GM21619 (cell line): ENCODE data around the gene DNAJC11.
"Not testable (repeated sequence)": the region's sequence is repeated elsewhere in the genome, so short reads cannot be mapped to it uniquely, and the experiment has no call there.

Source experiments
- ATAC-seq: cut with Tn5 transposase; IDR thresholded peaks from one replicate; pipeline ENCODE4 v1.9.1; 2021; ENCODE audit not compliant: unreplicated experiment

Gene DNAJC11

GRCh38 chr1:6601049-6601922 lies 100.3 kb downstream of the DNAJC11 start:
- ATAC-seq = peak; percentile 35

DNA sequence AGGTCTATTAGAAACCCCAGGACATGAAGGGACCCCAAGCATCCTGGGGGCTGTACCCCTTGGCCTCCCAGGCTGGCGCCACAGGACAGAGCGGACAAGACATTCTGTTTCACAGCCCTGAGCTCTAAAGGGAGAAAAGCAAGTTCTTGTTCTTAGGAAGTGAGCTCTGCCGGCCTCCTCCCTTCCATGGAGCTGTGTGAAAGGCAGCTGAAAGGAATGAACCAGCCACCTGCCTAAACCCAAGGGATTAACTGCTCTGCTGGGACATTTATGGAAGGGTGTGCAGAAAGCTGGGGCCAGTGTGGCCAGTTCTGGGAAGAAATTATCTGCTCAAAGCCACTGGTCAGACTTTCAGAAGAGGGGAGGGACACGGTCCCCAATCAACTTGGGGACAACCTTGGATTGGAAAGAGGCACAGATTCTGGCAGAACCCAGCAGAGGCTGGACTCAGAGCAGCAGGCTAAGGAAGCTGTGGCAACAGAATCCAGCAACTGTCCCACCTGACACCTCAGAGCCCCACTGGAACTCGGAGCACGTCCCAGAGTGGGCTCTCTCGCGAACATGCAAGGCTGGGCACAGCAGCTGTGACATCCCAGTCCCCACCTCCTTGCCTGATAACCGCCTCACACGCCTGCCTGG lies 101.1 kb downstream of the DNAJC11 start:
- ATAC-seq = peak; percentile 4

DNA sequence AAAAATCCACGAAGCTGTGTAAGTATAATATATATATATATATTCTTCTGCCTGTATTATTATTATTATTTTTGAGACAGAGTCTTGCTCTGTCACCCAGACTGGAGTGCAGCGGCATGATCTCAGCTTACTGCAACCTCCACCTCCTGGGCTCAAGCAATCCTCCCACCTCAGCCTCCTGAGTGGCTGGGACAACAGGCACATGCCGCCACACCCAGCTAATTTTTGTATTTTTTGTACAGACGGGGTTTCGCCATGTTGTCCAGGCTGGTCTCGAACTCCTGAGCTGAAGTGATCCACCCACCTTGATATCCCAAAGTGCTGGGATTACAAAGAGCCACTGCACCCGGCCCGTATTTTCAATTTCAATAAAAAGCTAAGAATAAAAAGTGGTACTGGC lies 101.6 kb downstream of the DNAJC11 start:
- not testable (repeated sequence) for ATAC-seq

DNA sequence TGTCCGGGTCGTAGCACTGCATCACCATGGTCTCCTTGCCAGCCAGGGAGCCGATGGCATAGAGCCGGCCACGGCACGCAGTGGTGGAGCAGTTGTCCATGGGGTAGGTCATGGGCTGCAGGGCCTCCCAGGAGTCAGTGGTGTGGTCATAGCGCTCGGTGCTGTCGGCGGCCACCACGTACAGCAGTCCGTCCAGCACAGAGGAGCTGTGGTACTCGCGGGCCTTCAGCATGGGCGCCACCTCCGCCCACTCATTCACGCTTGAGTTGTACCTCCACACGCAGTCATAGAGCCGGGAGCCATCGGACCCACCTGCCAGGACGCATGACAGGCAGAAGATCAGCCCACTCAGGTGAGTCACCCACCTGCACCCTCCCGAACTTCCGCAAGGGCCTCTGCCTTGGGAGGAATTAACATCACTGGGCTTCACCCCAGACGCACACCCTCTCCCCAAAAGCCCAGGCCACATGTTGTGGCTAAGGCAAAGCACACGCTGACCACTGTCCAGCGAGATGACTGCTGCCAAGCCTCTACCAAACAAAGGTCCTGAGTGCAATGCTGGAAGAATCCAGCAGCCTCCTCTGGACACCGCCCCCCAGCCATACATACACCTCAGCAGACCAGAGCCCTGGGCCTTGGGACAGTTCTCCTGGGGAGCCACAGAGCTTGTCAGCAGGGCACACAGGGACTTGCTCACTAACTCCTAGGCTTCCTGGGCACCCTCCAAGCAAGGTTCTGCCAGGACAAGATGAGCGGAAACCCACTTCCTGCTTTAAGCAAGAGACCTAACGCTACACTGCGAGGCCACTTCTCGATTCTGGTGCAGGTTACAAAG lies 102.3 kb downstream of the DNAJC11 start:
- no peak for ATAC-seq

GRCh38 chr1:6597777-6598131 lies 103.9 kb downstream of the DNAJC11 start:
- ATAC-seq = no peak

GRCh38 chr1:6596886-6597776 lies 104.5 kb downstream of the DNAJC11 start:
- no peak for ATAC-seq

DNA sequence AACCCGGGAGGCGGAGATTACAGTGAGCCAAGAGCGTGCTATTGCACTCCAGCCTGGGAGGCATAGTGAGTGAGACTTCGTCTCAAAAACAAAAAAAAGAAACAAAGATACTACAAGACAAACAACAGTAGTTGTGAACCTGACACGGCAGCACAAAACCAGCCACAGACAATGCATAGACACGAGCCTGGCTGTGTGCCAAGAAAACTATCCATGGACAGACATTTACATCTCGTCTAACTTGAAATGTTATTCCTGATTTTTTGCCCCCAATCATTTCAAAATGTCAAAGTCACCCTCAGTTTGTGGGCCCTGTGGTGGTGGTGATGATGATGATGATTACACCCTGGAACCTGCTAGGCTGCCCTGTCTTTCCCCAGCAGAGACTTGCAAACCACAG lies 105.3 kb downstream of the DNAJC11 start:
- no peak for ATAC-seq

- no peak for ATAC-seq
Measured at GRCh38 chr1:6594977-6595740, 106.5 kb downstream of the DNAJC11 start.

DNA sequence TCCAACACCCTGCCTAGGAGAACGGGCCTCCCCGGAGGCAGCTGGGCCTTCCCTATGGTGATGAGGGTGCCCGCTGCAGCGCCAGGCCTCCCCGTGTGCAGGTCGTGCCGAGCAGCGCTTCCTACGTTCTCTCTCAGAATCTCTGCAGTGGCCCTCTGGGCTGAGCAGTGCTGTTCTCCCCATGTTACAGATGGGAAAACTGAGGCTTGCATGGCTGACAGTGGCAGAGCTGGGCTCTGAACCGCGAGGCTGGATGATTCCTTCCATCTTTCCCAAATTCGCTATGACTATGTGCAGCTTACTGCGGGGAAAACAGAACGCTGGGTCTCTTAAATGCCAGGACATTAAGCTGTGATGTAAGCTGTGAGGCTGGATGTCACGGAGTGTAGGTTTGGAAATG lies 107.8 kb downstream of the DNAJC11 start:
- ATAC-seq = no peak

- ATAC-seq = no peak
Measured at GRCh38 chr1:6592865-6593593, 108.6 kb downstream of the DNAJC11 start.

DNA sequence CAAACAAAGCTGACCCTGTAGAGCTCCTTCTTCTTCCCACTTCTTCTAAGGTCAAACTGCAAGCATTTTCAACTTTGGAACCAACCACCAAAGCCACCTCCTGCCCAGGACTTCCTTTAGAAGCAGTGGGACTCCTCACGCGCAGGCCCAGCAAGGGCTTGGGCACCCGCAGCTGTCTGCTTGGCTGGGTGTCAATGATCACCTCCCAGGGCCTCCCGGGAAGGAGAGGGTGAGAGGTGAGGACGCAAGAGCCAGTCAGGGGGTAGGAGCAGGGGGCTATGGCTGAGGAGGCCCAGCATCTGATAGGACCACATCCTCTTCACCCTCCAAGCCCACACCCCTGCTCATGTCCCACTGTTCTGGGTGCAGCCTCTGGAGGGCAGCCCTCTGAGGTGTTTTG lies 109.2 kb downstream of the DNAJC11 start:
- ATAC-seq = no peak

GRCh38 chr1:6591644-6592043 lies 110.0 kb downstream of the DNAJC11 start:
- no peak for ATAC-seq

GRCh38 chr1:6591222-6591621 lies 110.4 kb downstream of the DNAJC11 start:
- ATAC-seq = no peak

DNA sequence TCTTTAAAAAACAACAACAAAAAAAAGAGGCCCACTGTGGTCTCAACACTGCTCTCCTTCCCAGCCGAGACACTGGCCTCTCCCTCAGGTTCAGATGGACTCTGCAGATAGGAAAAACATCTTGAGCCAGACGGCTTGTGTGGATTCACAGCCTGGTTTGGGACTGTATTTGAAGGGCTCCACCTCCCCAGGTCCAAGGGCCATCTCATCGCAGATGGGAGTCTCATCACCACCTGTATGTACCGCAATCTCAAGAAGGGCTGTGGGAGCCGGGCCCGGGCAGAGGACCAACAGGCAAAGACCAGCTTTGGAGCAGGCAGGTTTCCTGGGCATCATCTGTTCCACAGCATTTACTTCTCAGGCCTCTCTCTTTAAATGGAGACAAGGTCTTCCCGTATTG lies 111.6 kb downstream of the DNAJC11 start:
- no peak for ATAC-seq

DNA sequence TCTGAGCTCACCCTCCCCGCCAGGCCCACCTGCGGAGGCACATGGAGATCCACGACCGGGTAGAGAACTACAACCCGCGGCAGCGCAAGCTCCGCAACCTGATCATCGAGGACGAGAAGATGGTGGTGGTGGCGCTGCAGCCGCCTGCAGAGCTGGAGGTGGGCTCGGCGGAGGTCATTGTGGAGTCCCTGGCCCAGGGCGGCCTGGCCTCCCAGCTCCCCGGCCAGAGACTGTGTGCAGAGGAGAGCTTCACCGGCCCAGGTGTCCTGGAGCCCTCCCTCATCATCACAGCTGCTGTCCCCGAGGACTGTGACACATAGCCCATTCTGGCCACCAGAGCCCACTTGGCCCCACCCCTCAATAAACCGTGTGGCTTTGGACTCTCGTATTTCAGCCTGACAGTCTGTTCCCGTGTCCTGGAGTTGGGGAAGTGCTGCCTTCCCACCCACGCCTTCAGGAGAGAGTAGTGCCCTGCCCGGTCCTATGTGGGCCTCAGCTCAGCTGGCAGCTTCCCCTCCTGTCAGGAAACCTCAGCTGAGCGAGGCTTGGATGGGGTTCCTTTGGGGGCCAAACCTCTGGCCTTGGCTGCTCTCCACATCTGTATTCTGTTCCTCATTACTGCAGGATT lies 112.6 kb downstream of the DNAJC11 start:
- no peak for ATAC-seq

DNA sequence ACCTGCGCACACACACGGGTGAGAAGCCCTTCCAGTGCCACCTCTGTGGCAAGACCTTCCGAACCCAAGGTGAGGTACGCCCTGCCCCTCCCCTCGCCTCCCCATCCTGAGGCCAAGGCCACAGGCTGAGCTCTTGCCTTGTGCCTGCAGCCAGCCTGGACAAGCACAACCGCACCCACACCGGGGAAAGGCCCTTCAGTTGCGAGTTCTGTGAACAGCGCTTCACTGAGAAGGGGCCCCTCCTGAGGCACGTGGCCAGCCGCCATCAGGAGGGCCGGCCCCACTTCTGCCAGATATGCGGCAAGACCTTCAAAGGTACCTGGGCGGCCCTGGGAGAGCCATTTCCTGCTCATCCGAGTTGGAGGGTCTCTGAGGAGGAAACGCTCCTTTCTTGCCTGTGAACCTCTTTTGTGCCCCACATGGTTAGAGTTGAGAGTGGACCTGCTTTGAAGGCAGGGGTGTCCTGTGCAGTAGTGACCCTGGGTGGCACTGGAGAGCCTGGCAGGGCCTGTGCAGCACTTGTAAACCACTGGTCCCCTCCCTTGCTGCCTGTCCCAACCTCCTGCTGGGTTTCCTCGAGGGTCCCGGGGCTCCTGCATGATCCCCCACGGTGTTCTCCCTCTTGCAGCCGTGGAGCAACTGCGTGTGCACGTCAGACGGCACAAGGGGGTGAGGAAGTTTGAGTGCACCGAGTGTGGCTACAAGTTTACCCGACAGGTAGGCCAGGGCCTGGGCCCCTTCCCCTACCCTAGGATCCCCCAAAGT lies 113.3 kb downstream of the DNAJC11 start:
- ATAC-seq = no peak

DNA sequence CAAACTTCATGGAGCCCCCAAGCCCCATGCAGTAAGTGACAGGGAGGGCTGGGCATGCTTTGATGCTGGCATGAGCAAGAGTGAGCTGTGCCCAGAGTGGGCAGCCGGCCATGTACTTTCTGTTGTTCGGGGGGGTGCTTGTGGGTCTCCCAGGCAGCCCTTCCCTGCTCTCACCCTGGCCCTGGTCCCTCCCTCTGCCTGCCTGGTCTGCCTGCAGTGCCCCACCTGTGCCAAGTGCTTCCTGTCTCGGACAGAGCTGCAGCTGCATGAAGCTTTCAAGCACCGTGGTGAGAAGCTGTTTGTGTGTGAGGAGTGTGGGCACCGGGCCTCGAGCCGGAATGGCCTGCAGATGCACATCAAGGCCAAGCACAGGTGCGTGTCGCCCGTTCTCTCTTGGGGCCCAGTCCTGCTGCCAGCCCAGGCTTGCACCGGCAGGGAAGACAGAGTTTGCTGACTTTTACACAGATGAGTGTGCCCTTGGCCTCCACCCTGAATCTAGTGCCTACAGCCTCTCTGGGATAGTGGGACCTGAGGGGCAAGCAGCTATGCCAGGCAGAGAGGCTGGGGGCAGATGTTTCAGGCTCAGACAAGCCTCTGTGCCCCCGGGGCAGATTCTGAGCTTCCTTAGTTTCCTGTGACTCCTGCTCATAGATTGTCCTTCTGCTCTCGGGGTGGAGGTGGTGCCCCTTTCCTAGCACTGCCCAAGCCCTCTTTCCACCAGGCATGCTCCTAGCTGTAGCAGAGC lies 114.2 kb downstream of the DNAJC11 start:
- ATAC-seq = no peak
